Activated CD4-positive, alpha-beta T cell treated with anti-CD3 and anti-CD28 coated beads, Interleukin-2, amount 10 ng/mL, durations not matched to agents 7 days and 5 days (primary cell): ENCODE data around the gene RELN. TPM values are rescaled to one million over a fixed set of nuclear protein-coding genes. Genes with fewer than 3 reads are reported as not detected.

Experiments
- CTCF ChIA-PET: fragments of 350-600 bp; sonication (Branson Sonifier 250); formaldehyde crosslinking; loops from one replicate; lab custom pipeline; 2021; ENCODE audit warnings: antibody characterized with exemption; lab: Charles Lee
- POLR2A ChIA-PET: fragments of 350-600 bp; sonication (Branson Sonifier 250); formaldehyde crosslinking; loops from one replicate; lab custom pipeline; 2021; ENCODE audit warnings: antibody characterized with exemption; lab: Charles Lee
- DNase-seq: peaks from one replicate; pipeline ENCODE4 v3.0.0-alpha.2; 2020
- H3K27ac Mint-ChIP-seq: one replicate; pipeline ENCODE4 v1.8.0; 2021; ENCODE audit warnings: mild to moderate bottlenecking, moderate library complexity, mixed read lengths
- H3K27me3 Mint-ChIP-seq: one replicate; pipeline ENCODE4 v1.8.0; 2021; ENCODE audit warnings: mixed read lengths
- H3K36me3 Mint-ChIP-seq: one replicate; pipeline ENCODE4 v1.8.0; 2021; ENCODE audit warnings: low read depth, mixed read lengths
- H3K4me1 Mint-ChIP-seq: one replicate; pipeline ENCODE4 v1.8.0; 2021; ENCODE audit warnings: mixed read lengths
- H3K4me3 Mint-ChIP-seq: one replicate; pipeline ENCODE4 v1.8.0; 2021; ENCODE audit warnings: mild to moderate bottlenecking, moderate library complexity, mixed read lengths
- H3K9me3 Mint-ChIP-seq: one replicate; pipeline ENCODE4 v1.8.0; 2021; ENCODE audit warnings: mixed read lengths
- total RNA-seq, 2 experiments: library from RNA; stranded (reverse); gene quantifications; one replicate each; pipeline ENCODE4 v1.2.3, GENCODE V29; 2021

RELN gene
- total RNA-seq, 2 experiments from 2014 or later = not detected

GRCh38 chr7:103715376-103716120 lies 273.9 kb downstream of the RELN start:
- Mint-ChIP-seq H3K9me3 (no peaks in the 10 kb centered on the region), H3K27me3 (no peaks in the 10 kb centered on the region), H3K4me3 (no peak overlapping the region), H3K4me1 (no peaks in the 10 kb centered on the region), H3K36me3 (no peaks in the 10 kb centered on the region), H3K27ac (no peak overlapping the region)
- POLR2A ChIA-PET = no interaction called here
- no peak for DNase-seq
- CTCF ChIA-PET = no interaction called here

- Mint-ChIP-seq H3K9me3 (no peaks in the 10 kb centered on the region), H3K36me3 (no peaks in the 10 kb centered on the region), H3K27ac (no peak overlapping the region), H3K27me3 (no peaks in the 10 kb centered on the region), H3K4me1 (no peaks in the 10 kb centered on the region), H3K4me3 (no peak overlapping the region)
- ChIA-PET CTCF (no interaction called here), POLR2A (interaction anchor here (0.7 kb wide), 1 partner anchor 10 kb away, joined by 3 read pairs; no protein-coding TSS in a partner anchor)
- DNase-seq = no peak
Observed at GRCh38 chr7:103714376-103714927, 275.0 kb downstream of the RELN start.

GRCh38 chr7:103712991-103713778 lies 276.3 kb downstream of the RELN start:
- H3K4me3 Mint-ChIP-seq = no peak overlapping the region
- H3K9me3 Mint-ChIP-seq = no peaks in the 10 kb centered on the region

DNA sequence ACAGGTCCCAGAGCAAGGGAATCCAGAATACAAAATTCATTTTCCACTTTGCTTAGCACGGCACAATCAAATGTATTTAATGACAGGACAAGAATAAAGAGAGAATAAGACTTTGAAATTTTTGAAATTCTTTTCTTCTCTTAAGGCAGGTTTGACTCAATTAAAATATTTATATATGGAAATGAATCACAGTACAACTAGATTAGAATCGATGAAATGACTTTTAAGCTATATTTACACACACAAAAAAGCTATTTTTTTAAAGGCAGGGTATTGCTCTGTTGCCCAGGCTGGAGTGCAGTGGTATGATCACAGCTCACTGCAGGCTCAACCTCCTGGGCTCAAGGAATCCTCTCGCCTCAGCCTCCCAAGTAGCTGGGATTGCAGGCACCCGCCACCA lies 278.0 kb downstream of the RELN start:
- CTCF ChIA-PET = no interaction called here
- POLR2A ChIA-PET = no interaction called here
- H3K36me3 Mint-ChIP-seq = no peaks in the 10 kb centered on the region
- H3K9me3 Mint-ChIP-seq = no peaks in the 10 kb centered on the region
- H3K27ac Mint-ChIP-seq = no peak overlapping the region
- H3K4me3 Mint-ChIP-seq = no peak overlapping the region
- H3K27me3 Mint-ChIP-seq = no peaks in the 10 kb centered on the region
- no peak for DNase-seq
- no peaks in the 10 kb centered on the region for H3K4me1 Mint-ChIP-seq

More at GRCh38 chr7:103712991-103713778, 276.3 kb downstream of the RELN start:
- no peak for DNase-seq
- ChIA-PET POLR2A (no interaction called here), CTCF (no interaction called here)
- Mint-ChIP-seq H3K36me3 (no peaks in the 10 kb centered on the region), H3K27ac (no peak overlapping the region), H3K27me3 (no peaks in the 10 kb centered on the region), H3K4me1 (no peaks in the 10 kb centered on the region)

- Mint-ChIP-seq H3K36me3 (no peaks in the 10 kb centered on the region), H3K9me3 (no peaks in the 10 kb centered on the region), H3K4me1 (no peaks in the 10 kb centered on the region), H3K27me3 (no peaks in the 10 kb centered on the region), H3K27ac (no peak overlapping the region), H3K4me3 (no peak overlapping the region)
- DNase-seq = no peak
- CTCF ChIA-PET = no interaction called here
- POLR2A ChIA-PET = no interaction called here
Observed at GRCh38 chr7:103710247-103710646, 279.2 kb downstream of the RELN start.

- no peak for DNase-seq
- H3K4me1 Mint-ChIP-seq = no peaks in the 10 kb centered on the region
- no peak overlapping the region for H3K27ac Mint-ChIP-seq
- POLR2A ChIA-PET = no interaction called here
- peaks cover 5% of the 10 kb centered on the region for H3K27me3 Mint-ChIP-seq
- H3K36me3 Mint-ChIP-seq = no peaks in the 10 kb centered on the region
- no peak overlapping the region for H3K4me3 Mint-ChIP-seq
- CTCF ChIA-PET = no interaction called here
- H3K9me3 Mint-ChIP-seq = no peaks in the 10 kb centered on the region
Observed at GRCh38 chr7:103706805-103707204, 282.7 kb downstream of the RELN start.

GRCh38 chr7:103705542-103705941 lies 283.9 kb downstream of the RELN start:
- no peak overlapping the region for H3K4me3 Mint-ChIP-seq
- no peak overlapping the region for H3K27ac Mint-ChIP-seq
- H3K4me1 Mint-ChIP-seq = no peaks in the 10 kb centered on the region
- H3K27me3 Mint-ChIP-seq = peaks cover 5% of the 10 kb centered on the region
- DNase-seq = no peak
- ChIA-PET CTCF (no interaction called here), POLR2A (no interaction called here)
- H3K9me3 Mint-ChIP-seq = no peaks in the 10 kb centered on the region
- no peaks in the 10 kb centered on the region for H3K36me3 Mint-ChIP-seq

DNA sequence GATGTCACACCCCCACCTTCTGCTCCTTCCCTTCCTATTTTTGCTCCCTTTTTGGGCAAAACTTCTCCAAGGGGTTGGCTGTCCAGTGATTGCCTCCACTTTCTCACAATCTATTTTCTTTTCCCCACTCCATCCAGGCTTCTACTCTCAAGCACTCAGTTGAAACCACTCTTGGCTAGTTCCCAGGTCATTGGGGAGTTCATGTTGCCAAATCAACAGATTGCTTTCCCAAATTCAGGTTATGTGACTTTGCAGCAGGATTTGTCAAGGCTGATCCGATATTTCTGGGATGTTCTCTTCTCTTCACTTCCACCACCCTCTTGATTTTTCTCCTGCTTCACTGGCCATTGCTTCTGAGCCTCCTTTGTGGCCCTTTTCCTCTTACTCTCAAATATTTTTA lies 284.8 kb downstream of the RELN start:
- no peak overlapping the region for H3K27ac Mint-ChIP-seq
- ChIA-PET CTCF (no interaction called here), POLR2A (no interaction called here)
- H3K4me3 Mint-ChIP-seq = no peak overlapping the region
- H3K9me3 Mint-ChIP-seq = no peaks in the 10 kb centered on the region
- H3K27me3 Mint-ChIP-seq = peaks cover 5% of the 10 kb centered on the region
- no peaks in the 10 kb centered on the region for H3K4me1 Mint-ChIP-seq
- no peak for DNase-seq
- no peaks in the 10 kb centered on the region for H3K36me3 Mint-ChIP-seq

- POLR2A ChIA-PET = no interaction called here
- no peak overlapping the region for H3K27ac Mint-ChIP-seq
- peaks cover 5% of the 10 kb centered on the region for H3K27me3 Mint-ChIP-seq
- H3K4me3 Mint-ChIP-seq = no peak overlapping the region
- H3K9me3 Mint-ChIP-seq = no peaks in the 10 kb centered on the region
- CTCF ChIA-PET = no interaction called here
- H3K36me3 Mint-ChIP-seq = no peaks in the 10 kb centered on the region
- DNase-seq = no peak
- H3K4me1 Mint-ChIP-seq = no peaks in the 10 kb centered on the region
Observed at GRCh38 chr7:103702982-103703381, 286.5 kb downstream of the RELN start.

- DNase-seq = no peak
- Mint-ChIP-seq H3K27ac (no peak overlapping the region), H3K36me3 (no peaks in the 10 kb centered on the region), H3K4me3 (no peak overlapping the region), H3K9me3 (no peaks in the 10 kb centered on the region), H3K4me1 (no peaks in the 10 kb centered on the region), H3K27me3 (peaks cover 5% of the 10 kb centered on the region)
- ChIA-PET POLR2A (no interaction called here), CTCF (no interaction called here)
Observed at GRCh38 chr7:103702454-103702853, 287.0 kb downstream of the RELN start.

- H3K4me3 Mint-ChIP-seq = no peak overlapping the region
- no peaks in the 10 kb centered on the region for H3K27me3 Mint-ChIP-seq
- ChIA-PET POLR2A (no interaction called here), CTCF (no interaction called here)
- no peak overlapping the region for H3K27ac Mint-ChIP-seq
- DNase-seq = no peak
- H3K9me3 Mint-ChIP-seq = no peaks in the 10 kb centered on the region
- no peaks in the 10 kb centered on the region for H3K36me3 Mint-ChIP-seq
- no peaks in the 10 kb centered on the region for H3K4me1 Mint-ChIP-seq
Observed at GRCh38 chr7:103699032-103699431, 290.4 kb downstream of the RELN start.

- Mint-ChIP-seq H3K36me3 (no peaks in the 10 kb centered on the region), H3K9me3 (no peaks in the 10 kb centered on the region), H3K27ac (no peak overlapping the region), H3K4me1 (no peaks in the 10 kb centered on the region), H3K4me3 (no peak overlapping the region), H3K27me3 (no peaks in the 10 kb centered on the region)
- CTCF ChIA-PET = no interaction called here
- POLR2A ChIA-PET = no interaction called here
- no peak for DNase-seq
Observed at GRCh38 chr7:103698064-103698463, 291.4 kb downstream of the RELN start.

GRCh38 chr7:103695521-103695920 lies 293.9 kb downstream of the RELN start:
- H3K36me3 Mint-ChIP-seq = no peaks in the 10 kb centered on the region
- H3K27ac Mint-ChIP-seq = no peak overlapping the region
- ChIA-PET POLR2A (no interaction called here), CTCF (no interaction called here)
- H3K4me3 Mint-ChIP-seq = no peak overlapping the region
- no peaks in the 10 kb centered on the region for H3K9me3 Mint-ChIP-seq
- no peaks in the 10 kb centered on the region for H3K27me3 Mint-ChIP-seq
- DNase-seq = no peak
- no peaks in the 10 kb centered on the region for H3K4me1 Mint-ChIP-seq
